T47D (cell line): ENCODE measurements around the gene TRIM58.

Source experiments
- DNase-seq, 2 experiments: peaks; one replicate each; pipeline versions ENCODE4 v3.0.0 to v3.0.0-alpha.2; 2011 to 2012; ENCODE audit warnings: low read depth in 1 of 2, low spot score in 1 of 2
- JUND ChIP-seq: IDR thresholded peaks from 2 replicates; pipeline ENCODE4 v1.6.1; 2012; ENCODE audit warnings: low read depth
- in situ Hi-C: cut with HindIII; loops from 2 replicates; pipeline ENCODE4 v1.10.0; 2016; ENCODE audit warnings: low sequenced_read_pairs, low pct_unique_long_range_greater_than_20kb

The TRIM58 gene

GRCh38 chr1:247905910-247906503 lies 49.0 kb downstream of the TRIM58 start:
- no peak for TF ChIP-seq JUND
- in situ Hi-C loops: no loop called here
- DNase-seq: no peak

GRCh38 chr1:247906504-247907047 lies 49.6 kb downstream of the TRIM58 start:
- no peak for TF ChIP-seq JUND
- in situ Hi-C loops: no loop called here
- peak; percentile 30 to 43 for DNase-seq

- in situ Hi-C loops: no loop called here
- DNase-seq: no peak
Measured at GRCh38 chr1:247908766-247909165, 51.8 kb downstream of the TRIM58 start.

GRCh38 chr1:247913786-247914185 lies 56.8 kb downstream of the TRIM58 start:
- DNase-seq: no peak
- TF ChIP-seq JUND: no peak
- in situ Hi-C loops: no loop called here

More at GRCh38 chr1:247908766-247909165, 51.8 kb downstream of the TRIM58 start:
- no peak for TF ChIP-seq JUND

- in situ Hi-C loops: no loop called here
- no peak for DNase-seq
- no peak for TF ChIP-seq JUND
Measured at GRCh38 chr1:247914941-247915662, 58.1 kb downstream of the TRIM58 start.

- in situ Hi-C loops: no loop called here
- no peak for TF ChIP-seq JUND
- DNase-seq: no peak
Measured at GRCh38 chr1:247919952-247920351, 63.0 kb downstream of the TRIM58 start, which contains the start of gene OR2T8. TSS of gene OR2T8 (plus strand) at chr1:247920252. CDS start at chr1:247921018, 766 bp downstream.

- TF ChIP-seq JUND: no peak
- in situ Hi-C loops: no loop called here
- no peak for DNase-seq
Measured at GRCh38 chr1:247923941-247924340, 67.0 kb downstream of the TRIM58 start.

- DNase-seq: no peak
- in situ Hi-C loops: no loop called here
- TF ChIP-seq JUND: no peak
Measured at GRCh38 chr1:247924868-247925267, 67.9 kb downstream of the TRIM58 start, which contains the start of gene OR2AJ1. TSS of gene OR2AJ1 (plus strand) at chr1:247924889. CDS start at chr1:247933769, 8,880 bp downstream.
